ENCODE results near the gene ASIC4. TPM values are rescaled to one million over a fixed set of nuclear protein-coding genes. Genes with fewer than 3 reads are reported as not detected.

The ASIC4 gene
- 0.59 TPM for polyA plus RNA-seq (2013, experiment 1 of 2)
- 0.71 TPM for polyA plus RNA-seq (2013, experiment 2 of 2)

GRCh38 chr2:219514196-219514761, at the start of gene ASIC4:
Gene ASIC4, plus strand, starts transcription at chr2:219514482. Its CDS starts 243 bp downstream, at chr2:219514725.
- Histone ChIP-seq H3K27ac (ENCODE audit: low read depth, low read length, severe bottlenecking) (no peak within 1 kb of the TSS), H3K36me3 (ENCODE audit: control insufficient read depth, insufficient read depth, low read length) (no peaks in the 10 kb centered on the region), H3K4me1 (ENCODE audit: control insufficient read depth, insufficient read depth, low read length, poor library complexity, severe bottlenecking) (peaks cover 35% of the 10 kb centered on the region), H3K9me3 (ENCODE audit: control insufficient read depth, low read length) (peaks cover 5% of the 10 kb centered on the region), H3K4me3 (ENCODE audit: extremely low read depth, insufficient read depth, low read length, poor library complexity, severe bottlenecking) (no peak within 1 kb of the TSS)
- 19 to 22% methylated on average over 26 to 27 of the region's 31 CpGs for WGBS, 2 experiments (ENCODE audit: insufficient coverage in 2 of 2)

DNA sequence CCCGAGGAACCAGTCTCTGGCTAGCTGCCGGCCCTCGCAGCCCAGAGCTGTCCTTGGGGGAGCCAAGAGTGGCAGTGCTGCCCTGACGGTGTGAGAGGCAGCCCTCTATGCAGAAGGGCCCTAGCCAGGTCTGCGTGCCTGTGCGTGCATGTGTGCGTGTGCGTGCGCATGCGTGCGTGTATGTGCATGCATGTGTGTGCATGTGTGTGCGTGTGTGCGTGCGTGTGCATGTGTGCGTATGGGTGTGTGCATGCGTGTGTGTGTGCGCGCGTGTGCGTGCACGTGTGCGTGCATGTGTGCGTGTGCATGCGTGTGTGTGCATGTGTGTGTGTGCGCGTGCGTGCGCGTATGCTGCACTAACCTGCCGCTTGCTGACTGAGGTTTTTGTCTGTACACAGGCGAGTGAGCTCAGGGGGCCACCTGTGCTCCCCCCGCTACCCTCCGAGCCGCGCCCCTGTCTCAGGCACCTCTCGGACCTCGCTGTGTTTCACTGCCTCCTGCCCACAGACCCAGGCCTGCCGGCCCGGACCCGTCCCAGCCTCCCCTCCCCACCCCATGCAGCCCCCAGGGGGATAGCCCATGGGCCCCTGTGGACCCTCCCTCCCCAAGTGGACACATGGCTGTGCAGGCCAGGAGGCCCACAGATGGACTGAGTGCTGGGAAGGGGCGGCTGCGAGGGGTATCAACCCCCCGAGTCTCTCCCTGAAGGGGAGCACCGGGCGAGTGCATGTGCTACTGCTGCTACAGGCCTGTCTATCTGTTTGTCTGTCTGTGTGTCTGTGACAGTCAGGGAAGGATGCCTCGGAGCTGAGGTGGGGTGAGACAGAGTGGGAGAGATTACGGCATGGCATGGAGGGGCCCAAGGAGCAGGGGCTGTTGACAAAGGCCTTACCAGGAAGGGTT, 48.4 kb upstream of the ASIC4 start:
- H3K4me3 ChIP-seq (ENCODE audit: extremely low read depth, insufficient read depth, low read length, poor library complexity, severe bottlenecking), result no peak overlapping the region
- peaks cover 32% of the 10 kb centered on the region for H3K4me1 ChIP-seq (ENCODE audit: control insufficient read depth, insufficient read depth, low read length, poor library complexity, severe bottlenecking)
- peaks cover 42% of the 10 kb centered on the region for H3K36me3 ChIP-seq (ENCODE audit: control insufficient read depth, insufficient read depth, low read length)
- H3K9me3 ChIP-seq (ENCODE audit: control insufficient read depth, low read length), result no peaks in the 10 kb centered on the region
- H3K27ac ChIP-seq (ENCODE audit: low read depth, low read length, severe bottlenecking), result no peak overlapping the region
- 92 to 94% methylated on average over 42 to 47 of the region's 47 CpGs for WGBS, 2 experiments (ENCODE audit: insufficient coverage in 2 of 2)

GRCh38 chr2:219466816-219467735, 47.2 kb upstream of the ASIC4 start:
- H3K27ac ChIP-seq (ENCODE audit: low read depth, low read length, severe bottlenecking), result no peak overlapping the region
- H3K4me3 ChIP-seq (ENCODE audit: extremely low read depth, insufficient read depth, low read length, poor library complexity, severe bottlenecking), result no peak overlapping the region
- H3K4me1 ChIP-seq (ENCODE audit: control insufficient read depth, insufficient read depth, low read length, poor library complexity, severe bottlenecking), result peaks cover 22% of the 10 kb centered on the region
- H3K36me3 ChIP-seq (ENCODE audit: control insufficient read depth, insufficient read depth, low read length), result peaks cover 38% of the 10 kb centered on the region
- H3K9me3 ChIP-seq (ENCODE audit: control insufficient read depth, low read length), result no peaks in the 10 kb centered on the region
- WGBS, 2 experiments (ENCODE audit: insufficient coverage in 2 of 2), result 91 to 95% methylated on average over 26 to 27 of the region's 28 CpGs

DNA sequence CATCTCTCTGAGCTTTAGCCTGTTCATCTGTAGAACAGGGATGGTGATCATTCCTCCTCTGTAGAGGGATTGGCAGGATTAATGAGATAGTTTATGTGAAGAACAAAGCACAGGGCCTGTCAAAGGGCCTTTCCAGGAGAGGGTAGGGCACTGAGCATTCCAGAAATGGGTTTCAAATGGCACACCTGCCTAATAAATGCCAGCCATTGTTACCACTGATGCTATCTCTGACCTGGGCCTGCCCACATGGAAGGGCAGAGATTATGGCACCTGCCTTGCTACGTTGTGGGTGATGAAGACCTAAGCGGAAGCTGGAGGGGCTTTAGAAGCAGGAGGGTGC, 46.6 kb upstream of the ASIC4 start:
- 100% methylated on average over 2 of the region's 2 CpGs for WGBS, 2 experiments (ENCODE audit: insufficient coverage in 2 of 2)
- Histone ChIP-seq H3K4me1 (ENCODE audit: control insufficient read depth, insufficient read depth, low read length, poor library complexity, severe bottlenecking) (peaks cover 22% of the 10 kb centered on the region), H3K27ac (ENCODE audit: low read depth, low read length, severe bottlenecking) (no peak overlapping the region)

DNA sequence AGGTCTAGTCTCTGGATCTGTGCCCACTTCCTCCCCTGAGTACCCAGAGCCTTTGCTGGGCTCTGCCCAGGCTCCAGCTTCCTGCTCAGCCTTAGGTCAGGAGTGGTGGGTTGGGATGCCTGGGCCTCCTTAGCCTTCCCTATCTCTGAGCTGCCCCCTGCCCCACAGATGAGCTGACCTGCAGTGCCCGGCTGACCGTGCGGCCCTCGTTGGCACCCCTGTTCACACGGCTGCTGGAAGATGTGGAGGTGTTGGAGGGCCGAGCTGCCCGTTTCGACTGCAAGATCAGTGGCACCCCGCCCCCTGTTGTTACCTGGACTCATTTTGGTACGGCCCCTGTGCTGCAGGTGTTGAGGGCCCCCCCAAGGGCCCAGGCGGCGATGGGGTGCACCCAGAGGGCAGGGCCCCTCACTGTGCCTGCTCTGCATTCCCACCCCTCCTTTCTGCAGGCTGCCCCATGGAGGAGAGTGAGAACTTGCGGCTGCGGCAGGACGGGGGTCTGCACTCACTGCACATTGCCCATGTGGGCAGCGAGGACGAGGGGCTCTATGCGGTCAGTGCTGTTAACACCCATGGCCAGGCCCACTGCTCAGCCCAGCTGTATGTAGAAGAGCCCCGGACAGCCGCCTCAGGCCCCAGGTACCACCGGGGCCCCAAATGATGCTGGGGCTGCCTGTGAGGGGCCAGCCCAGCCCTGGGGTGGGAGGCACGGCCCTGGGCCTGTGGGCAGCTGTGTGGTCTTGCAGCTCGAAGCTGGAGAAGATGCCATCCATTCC, 45.7 kb upstream of the ASIC4 start:
- peaks cover 28% of the 10 kb centered on the region for H3K36me3 ChIP-seq (ENCODE audit: control insufficient read depth, insufficient read depth, low read length)
- no peaks in the 10 kb centered on the region for H3K9me3 ChIP-seq (ENCODE audit: control insufficient read depth, low read length)
- no peak overlapping the region for H3K4me3 ChIP-seq (ENCODE audit: extremely low read depth, insufficient read depth, low read length, poor library complexity, severe bottlenecking)
- peaks cover 22% of the 10 kb centered on the region for H3K4me1 ChIP-seq (ENCODE audit: control insufficient read depth, insufficient read depth, low read length, poor library complexity, severe bottlenecking)
- WGBS, 2 experiments (ENCODE audit: insufficient coverage in 2 of 2), result 98 to 99% methylated on average over 13 to 23 of the region's 23 CpGs
- no peak overlapping the region for H3K27ac ChIP-seq (ENCODE audit: low read depth, low read length, severe bottlenecking)

More for the DNA sequence above, 46.6 kb upstream of the ASIC4 start:
- H3K4me3 ChIP-seq (ENCODE audit: extremely low read depth, insufficient read depth, low read length, poor library complexity, severe bottlenecking), result no peak overlapping the region
- no peaks in the 10 kb centered on the region for H3K9me3 ChIP-seq (ENCODE audit: control insufficient read depth, low read length)
- H3K36me3 ChIP-seq (ENCODE audit: control insufficient read depth, insufficient read depth, low read length), result peaks cover 31% of the 10 kb centered on the region

GRCh38 chr2:219469186-219469724, 45.0 kb upstream of the ASIC4 start:
- peaks cover 24% of the 10 kb centered on the region for H3K36me3 ChIP-seq (ENCODE audit: control insufficient read depth, insufficient read depth, low read length)
- H3K27ac ChIP-seq (ENCODE audit: low read depth, low read length, severe bottlenecking), result no peak overlapping the region
- no peak overlapping the region for H3K4me3 ChIP-seq (ENCODE audit: extremely low read depth, insufficient read depth, low read length, poor library complexity, severe bottlenecking)
- no peaks in the 10 kb centered on the region for H3K9me3 ChIP-seq (ENCODE audit: control insufficient read depth, low read length)
- WGBS, 2 experiments (ENCODE audit: insufficient coverage in 2 of 2), result 88 to 93% methylated on average over 15 to 16 of the region's 16 CpGs
- peaks cover 22% of the 10 kb centered on the region for H3K4me1 ChIP-seq (ENCODE audit: control insufficient read depth, insufficient read depth, low read length, poor library complexity, severe bottlenecking)

DNA sequence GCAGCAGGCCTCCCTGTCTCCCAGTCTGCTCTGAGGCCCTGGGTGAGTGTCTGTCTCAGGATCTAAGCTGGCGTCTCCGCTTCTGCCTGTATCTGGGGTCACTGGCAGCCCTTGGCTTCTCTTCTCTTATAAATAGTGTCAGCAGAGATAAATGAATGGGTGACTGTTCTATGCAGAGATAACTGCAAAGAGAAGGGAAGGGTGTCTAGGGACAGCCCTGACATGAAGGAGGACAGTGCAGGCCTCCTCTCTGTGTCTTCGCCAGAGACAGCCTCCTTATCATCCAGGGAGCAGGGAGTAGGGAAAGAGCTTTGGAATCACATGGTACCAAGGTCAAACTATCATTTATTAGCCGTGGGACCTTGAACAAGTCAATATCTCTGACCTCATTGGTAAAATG, 43.9 kb upstream of the ASIC4 start:
- 100% methylated on average over 1 to 3 of the region's 4 CpGs for WGBS, 2 experiments (ENCODE audit: insufficient coverage in 2 of 2)
- H3K4me3 ChIP-seq (ENCODE audit: extremely low read depth, insufficient read depth, low read length, poor library complexity, severe bottlenecking), result no peak overlapping the region
- H3K9me3 ChIP-seq (ENCODE audit: control insufficient read depth, low read length), result no peaks in the 10 kb centered on the region
- peaks cover 25% of the 10 kb centered on the region for H3K4me1 ChIP-seq (ENCODE audit: control insufficient read depth, insufficient read depth, low read length, poor library complexity, severe bottlenecking)
- peaks cover 21% of the 10 kb centered on the region for H3K36me3 ChIP-seq (ENCODE audit: control insufficient read depth, insufficient read depth, low read length)
- H3K27ac ChIP-seq (ENCODE audit: low read depth, low read length, severe bottlenecking), result no peak overlapping the region

- 88 to 97% methylated on average over 13 to 22 of the region's 22 CpGs for whole genome bisulfite sequencing, 2 experiments (ENCODE audit: insufficient coverage in 2 of 2)
- Histone ChIP-seq H3K9me3 (ENCODE audit: control insufficient read depth, low read length) (no peaks in the 10 kb centered on the region), H3K4me3 (ENCODE audit: extremely low read depth, insufficient read depth, low read length, poor library complexity, severe bottlenecking) (no peak overlapping the region), H3K27ac (ENCODE audit: low read depth, low read length, severe bottlenecking) (no peak overlapping the region), H3K36me3 (ENCODE audit: control insufficient read depth, insufficient read depth, low read length) (peaks cover 15% of the 10 kb centered on the region), H3K4me1 (ENCODE audit: control insufficient read depth, insufficient read depth, low read length, poor library complexity, severe bottlenecking) (peaks cover 28% of the 10 kb centered on the region)
These were observed 42.6 kb upstream of the ASIC4 start for GRCh38 chr2:219471476-219472371.

- H3K4me3 ChIP-seq (ENCODE audit: extremely low read depth, insufficient read depth, low read length, poor library complexity, severe bottlenecking), result no peak overlapping the region
- no peaks in the 10 kb centered on the region for H3K9me3 ChIP-seq (ENCODE audit: control insufficient read depth, low read length)
- peaks cover 22% of the 10 kb centered on the region for H3K4me1 ChIP-seq (ENCODE audit: control insufficient read depth, insufficient read depth, low read length, poor library complexity, severe bottlenecking)
- WGBS, 2 experiments (ENCODE audit: insufficient coverage in 2 of 2), result 92 to 93% methylated on average over 9 to 12 of the region's 12 CpGs
- H3K27ac ChIP-seq (ENCODE audit: low read depth, low read length, severe bottlenecking), result no peak overlapping the region
- H3K36me3 ChIP-seq (ENCODE audit: control insufficient read depth, insufficient read depth, low read length), result peaks cover 9% of the 10 kb centered on the region
These were observed 41.6 kb upstream of the ASIC4 start for GRCh38 chr2:219472629-219473187.
